Stomach (tissue), 4 donors: Measurements from ENCODE around the gene FAM187B.

Source experiments
- EP300 ChIP-seq: sonication (generic); formaldehyde crosslinking; IDR thresholded peaks from one replicate; pipeline ENCODE4 v1.6.1; 2017; ENCODE audit warnings: antibody characterized with exemption
- POLR2A ChIP-seq, 4 donors: fragments of 450-650 bp; IDR thresholded peaks; one replicate each; pipeline ENCODE4 v1.6.1; 2016; ENCODE audit warnings: antibody characterized with exemption in 4 of 4, control low read depth in 2 of 4, mild to moderate bottlenecking in 1 of 4, moderate library complexity in 1 of 4
- POLR2AphosphoS5 ChIP-seq, 3 donors: sonication (generic); formaldehyde crosslinking; IDR thresholded peaks; one replicate each; pipeline ENCODE4 v1.6.1; 2016; ENCODE audit warnings: antibody characterized with exemption in 3 of 3
- TF ChIP-seq, protein P1 (sequence below), 7 experiments: fragments of 450-650 bp in 4 of 7; fragments of 200-600 bp in 3 of 7; sonication (generic) in 3 of 7; IDR thresholded peaks; one replicate each; pipeline ENCODE4 v1.5.1; 2016 to 2019; ENCODE audit warnings: antibody characterized with exemption in 7 of 7, control low read depth in 2 of 7, mild to moderate bottlenecking in 1 of 7

DNA sequence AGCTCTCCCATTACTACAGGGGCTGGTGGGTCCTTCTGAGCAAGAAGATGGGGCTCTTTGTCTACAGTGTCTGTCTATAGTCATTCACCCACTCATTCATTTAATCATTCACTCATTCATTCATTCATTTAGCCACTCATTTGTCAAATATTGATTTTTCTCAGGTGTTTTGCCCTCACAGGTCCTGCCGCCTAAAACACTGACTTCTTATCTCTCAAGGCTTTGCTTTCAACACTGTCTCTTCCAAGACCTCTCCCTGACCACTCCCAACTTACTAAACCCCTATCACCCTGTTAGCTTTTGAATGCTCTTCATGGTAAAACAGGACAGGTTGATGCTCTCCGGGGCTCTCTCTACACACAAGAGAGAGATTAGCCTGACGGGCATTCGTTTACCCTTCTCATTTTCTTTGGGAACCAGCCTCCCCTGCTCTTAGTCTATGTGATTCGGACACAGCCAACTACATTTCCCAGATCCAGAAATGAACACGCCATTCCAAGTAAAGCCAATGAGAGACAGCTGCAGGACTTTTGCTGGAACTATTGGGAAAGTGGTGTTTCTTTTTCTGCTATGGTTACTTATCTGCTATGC, 22.7 kb downstream of the FAM187B start:
- TF ChIP-seq, protein P1, sequence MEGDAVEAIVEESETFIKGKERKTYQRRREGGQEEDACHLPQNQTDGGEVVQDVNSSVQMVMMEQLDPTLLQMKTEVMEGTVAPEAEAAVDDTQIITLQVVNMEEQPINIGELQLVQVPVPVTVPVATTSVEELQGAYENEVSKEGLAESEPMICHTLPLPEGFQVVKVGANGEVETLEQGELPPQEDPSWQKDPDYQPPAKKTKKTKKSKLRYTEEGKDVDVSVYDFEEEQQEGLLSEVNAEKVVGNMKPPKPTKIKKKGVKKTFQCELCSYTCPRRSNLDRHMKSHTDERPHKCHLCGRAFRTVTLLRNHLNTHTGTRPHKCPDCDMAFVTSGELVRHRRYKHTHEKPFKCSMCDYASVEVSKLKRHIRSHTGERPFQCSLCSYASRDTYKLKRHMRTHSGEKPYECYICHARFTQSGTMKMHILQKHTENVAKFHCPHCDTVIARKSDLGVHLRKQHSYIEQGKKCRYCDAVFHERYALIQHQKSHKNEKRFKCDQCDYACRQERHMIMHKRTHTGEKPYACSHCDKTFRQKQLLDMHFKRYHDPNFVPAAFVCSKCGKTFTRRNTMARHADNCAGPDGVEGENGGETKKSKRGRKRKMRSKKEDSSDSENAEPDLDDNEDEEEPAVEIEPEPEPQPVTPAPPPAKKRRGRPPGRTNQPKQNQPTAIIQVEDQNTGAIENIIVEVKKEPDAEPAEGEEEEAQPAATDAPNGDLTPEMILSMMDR (IDR thresholded peaks at IDR 0.05) = no peak
- TF ChIP-seq POLR2AphosphoS5 (IDR thresholded peaks at IDR 0.05) (no peak), POLR2A (IDR thresholded peaks at IDR 0.05) (no peak), EP300 (no peak)
